GM19328 (cell line): Measurements from ENCODE around the gene CEP20.

Source experiments
- ATAC-seq: cut with Tn5 transposase; IDR thresholded peaks from one replicate; pipeline ENCODE4 v1.9.1; 2021; ENCODE audit warnings: mild to moderate bottlenecking, moderate library complexity; ENCODE audit not compliant: unreplicated experiment

Gene CEP20

DNA sequence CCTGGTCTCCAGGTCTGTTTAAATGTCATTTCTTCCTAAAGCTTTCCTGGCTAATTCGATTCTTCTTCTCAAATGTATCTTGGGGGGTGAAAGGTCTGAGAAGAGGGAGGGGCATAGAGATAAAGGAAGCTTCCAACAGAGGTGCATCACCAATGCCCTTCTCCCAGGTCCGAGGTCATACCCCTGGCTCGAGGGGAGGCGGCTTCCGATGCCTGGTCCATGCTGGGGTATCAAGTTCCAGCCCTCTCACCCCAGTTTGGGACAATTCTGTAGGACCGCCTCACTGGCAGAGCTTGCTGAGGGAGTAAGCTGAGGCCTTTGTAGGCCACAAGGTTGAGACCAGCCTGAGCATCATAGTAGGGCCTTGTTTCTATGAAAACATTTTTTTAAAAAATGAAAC, 10.3 kb upstream of the CEP20 start:
- ATAC-seq = no peak

DNA sequence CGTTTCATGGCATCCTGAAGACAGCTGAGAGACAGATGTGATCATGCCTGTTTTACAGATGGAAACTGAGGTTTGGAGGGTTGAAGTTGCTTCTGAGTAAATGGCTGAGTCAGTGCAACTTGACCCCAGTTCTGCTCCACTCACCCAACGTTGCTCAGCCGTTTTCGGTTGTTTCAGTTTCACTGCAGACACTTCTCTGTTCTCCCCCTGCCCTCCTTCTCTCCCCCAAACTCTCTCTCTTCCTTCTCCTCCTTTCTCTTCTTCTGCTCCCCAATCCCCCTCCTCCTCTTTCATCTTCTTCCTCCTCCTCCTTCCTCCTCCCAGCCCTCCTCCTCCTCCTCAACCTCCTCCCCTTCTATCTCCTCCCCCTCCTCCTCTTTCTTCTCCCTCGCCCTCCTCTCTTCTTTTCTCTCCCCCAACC, 9.4 kb upstream of the CEP20 start:
- ATAC-seq = no peak

DNA sequence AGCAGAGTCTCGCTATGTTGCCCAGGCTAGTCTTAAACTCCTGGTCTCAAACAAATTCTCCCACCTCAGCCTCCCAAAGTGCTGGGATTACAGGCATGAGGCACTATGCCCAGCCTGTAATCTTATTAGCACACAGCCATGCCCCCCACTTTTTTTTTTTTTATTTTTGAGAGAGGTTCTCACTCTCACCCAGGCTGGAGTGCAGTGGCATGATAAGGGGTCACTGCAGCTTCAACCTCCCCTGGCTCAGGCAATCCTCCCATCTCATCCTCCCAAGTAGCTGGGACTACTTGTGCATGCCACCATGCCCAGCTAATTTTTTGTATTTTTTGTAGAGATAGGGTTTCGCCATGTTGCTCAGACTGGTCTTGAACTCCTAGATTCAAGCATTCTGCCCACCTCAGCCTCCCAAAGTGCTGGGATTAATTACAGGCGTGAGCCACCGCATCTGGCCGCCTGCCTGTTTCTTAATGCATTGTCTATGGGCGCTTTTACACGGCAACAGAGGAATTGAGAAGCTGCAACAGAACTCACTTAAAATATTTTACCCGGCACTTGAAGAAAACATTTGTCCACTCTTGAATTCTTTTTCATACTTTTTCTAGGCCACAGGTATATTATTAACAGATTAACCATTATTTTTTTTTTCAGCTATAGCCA, 8.8 kb upstream of the CEP20 start:
- no peak for ATAC-seq

DNA sequence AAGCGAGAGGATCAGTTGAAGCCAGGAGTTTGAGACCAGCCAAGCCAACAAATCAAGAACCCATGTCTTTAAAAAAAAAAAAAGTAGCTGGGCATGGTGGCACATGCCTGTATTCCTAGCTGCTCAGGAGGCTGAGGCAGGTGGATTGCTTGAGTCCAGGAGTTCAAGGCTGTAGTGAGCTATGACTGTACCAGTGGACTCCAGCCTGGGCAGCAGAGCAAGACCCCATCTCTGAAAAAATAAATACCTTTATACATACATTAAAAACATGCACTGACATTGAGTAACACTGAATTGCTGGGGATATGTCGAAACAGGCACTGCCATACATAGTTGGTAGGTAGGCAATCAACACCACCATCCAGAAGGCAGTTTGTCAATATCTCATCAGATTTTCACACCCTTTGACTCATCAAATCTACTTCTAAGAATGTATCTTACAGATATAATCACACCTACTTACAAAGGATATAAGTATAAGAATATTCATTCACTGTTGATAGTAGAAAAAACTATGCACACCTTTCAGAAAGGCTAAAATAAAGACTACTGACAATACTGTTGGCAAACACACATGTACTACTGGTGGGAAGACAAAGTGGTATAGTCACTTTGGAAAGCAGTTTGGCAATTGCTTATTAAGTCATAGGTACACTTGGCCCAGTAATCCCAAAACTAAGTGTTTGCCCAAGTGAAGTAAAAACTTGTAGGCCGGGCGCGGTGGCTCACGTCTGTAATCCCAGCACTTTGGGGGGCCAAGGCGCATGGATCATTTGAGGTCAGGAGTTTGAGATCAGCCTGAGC, 6.4 kb upstream of the CEP20 start:
- no peak for ATAC-seq

DNA sequence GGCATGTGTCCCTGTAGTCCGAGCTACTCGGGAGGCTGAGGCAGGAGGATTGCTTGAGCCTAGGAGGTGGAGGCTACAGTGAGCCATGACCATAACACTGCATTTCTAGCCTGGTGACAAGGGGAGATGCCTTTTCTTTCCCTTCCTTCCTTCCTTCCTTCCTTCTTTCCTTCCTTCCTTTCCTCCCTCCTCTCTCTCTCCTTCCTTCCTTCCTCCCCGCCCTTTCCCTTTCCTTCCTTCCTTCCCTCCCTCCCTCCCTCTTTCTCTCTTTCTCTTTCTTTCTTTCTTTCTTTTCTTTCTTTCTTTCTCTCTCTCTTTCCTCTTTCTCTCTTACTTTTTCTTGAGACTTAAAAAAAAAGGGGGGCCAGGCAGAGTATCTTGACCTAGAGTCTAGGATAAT, 3.1 kb upstream of the CEP20 start:
- ATAC-seq = no peak

DNA sequence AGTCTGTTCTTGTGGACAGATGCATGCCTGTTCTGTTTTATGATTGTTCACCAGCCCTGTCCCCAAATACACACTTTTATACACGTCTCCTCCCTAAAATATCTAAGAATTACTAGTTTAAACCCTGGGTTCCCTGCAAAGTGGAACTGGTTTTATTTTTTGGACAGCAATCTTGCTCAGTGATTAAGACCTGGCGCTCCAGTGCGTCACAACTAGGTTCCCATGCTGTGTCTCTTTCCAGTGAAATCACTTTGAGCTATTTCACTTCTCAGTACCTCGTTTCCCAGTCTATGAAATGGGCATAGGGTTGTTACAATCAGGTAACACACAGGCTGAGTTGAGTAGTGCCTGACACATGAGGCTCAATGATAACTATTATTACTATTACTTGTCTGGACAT, 1.1 kb downstream of the CEP20 start:
- no peak for ATAC-seq

DNA sequence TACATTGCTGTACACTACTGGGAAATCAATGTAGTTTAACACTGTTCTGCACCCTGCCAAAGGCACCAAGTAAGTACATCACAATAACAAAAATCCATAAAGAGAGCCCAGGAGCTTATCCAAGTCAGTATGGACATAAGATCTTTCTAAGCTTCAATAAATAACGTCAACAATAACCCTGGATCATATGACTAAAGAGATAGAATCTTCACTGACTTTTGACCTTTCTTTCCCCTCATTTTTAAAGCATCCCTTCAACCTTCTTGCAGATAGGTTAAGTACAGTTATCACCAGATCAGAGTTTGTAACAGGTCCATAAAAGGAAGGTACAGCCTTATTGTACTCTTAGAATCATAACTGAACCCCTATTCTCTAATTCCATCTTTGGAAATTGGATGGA, 2.3 kb downstream of the CEP20 start:
- ATAC-seq = no peak

DNA sequence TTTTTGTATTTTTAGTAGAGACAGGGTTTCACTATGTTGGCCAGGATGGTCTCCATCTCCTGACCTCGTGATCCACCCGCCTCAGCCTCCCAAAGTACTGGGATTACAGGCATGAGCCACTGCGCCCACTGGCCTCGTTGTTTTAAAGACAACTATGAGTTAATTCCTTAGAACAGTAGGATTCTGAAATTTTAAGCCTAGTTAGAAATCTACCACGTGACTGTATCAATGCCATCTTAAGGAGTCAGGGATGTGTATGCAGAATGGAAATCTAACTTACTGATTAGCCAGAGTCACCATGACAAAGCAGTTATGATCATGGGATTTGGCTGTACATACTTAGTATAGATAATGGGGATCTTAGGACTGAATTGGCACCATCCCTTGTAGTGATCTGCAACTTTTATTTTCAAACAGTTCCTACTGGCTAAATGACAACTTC, 2.8 kb downstream of the CEP20 start:
- ATAC-seq = no peak

DNA sequence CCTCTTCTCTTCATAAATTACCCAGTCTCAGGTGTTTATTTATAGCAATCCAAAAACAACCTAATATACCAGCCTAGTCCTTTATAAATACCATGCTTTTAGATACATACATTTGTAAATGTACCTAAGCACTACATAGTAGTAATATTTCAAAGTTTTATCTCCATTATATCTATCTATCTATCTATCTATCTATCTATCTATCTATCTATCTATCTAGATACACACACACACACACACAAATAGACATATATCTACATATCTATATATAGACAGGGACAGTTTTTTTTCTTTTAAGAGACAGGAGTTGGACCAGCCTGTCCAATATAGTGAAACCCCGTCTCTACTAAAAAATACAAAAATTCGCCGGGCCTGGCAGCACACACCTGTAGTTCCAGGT, 5.8 kb downstream of the CEP20 start:
- ATAC-seq = no peak

DNA sequence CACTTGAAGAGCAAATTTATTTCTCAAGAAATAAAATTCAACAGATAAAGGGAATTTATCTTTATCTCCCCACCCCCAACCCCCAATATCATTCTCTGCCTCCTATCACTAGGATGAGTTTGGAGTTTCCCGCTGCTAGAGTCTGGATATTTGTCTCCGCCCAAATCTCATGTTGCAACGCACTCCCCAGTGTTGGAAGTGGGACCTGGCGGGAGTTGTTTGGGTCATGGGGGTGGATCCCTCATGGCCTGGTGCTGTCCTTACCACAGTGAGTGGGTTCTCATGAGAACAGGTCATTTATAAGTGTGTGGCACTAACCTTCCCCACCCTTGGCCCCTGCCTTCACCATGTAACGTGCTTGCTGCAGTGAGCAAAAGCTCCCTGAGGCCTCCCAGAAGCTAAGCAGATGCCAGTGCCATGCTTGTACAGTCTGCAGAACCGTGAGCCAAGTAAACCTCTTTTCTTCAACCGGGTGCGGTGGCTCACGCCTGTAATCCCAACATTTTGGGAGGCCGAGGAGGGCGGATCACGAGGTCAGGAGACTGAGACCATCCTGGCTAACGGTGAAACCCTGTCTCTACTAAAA, 6.5 kb downstream of the CEP20 start:
- ATAC-seq = no peak

DNA sequence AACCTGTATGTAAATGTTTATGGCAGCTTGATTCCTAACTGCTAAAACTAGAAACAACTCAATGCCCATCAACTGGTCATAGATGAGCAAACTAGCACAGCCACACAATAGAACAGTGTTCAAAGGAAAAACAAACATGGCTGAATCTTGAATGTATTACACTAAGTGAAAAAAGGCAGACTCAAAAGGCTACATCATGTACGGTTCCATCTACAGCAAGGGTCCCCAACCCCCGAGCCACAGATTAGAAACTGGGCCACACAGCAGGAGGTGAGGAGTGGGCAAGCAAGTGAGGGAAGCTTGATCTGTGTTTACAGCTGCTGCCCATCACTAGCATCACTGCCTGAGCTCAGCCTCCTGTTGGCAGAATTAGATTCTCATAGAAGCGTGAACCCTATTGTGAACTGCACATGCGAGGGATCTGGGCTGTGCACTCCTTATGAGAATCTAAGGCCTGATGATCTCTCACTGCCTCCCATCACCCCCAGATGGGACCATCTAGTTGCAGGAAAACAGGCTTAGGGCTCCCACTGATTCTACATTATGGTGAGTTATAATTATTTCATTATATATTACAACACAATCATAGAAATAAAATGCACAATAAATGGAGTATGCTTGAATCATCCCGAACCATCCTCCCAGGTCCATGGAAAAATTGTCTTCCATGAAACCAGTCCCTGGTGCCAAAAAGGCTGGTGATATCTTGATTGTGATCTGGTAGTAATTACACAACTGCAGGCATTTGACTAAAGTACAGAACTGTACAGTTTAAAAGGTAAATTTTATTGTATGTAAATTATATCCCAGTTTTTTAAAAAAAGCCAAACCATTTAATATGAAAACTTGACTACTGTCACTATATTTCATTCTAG, 7.7 kb downstream of the CEP20 start:
- no peak for ATAC-seq

DNA sequence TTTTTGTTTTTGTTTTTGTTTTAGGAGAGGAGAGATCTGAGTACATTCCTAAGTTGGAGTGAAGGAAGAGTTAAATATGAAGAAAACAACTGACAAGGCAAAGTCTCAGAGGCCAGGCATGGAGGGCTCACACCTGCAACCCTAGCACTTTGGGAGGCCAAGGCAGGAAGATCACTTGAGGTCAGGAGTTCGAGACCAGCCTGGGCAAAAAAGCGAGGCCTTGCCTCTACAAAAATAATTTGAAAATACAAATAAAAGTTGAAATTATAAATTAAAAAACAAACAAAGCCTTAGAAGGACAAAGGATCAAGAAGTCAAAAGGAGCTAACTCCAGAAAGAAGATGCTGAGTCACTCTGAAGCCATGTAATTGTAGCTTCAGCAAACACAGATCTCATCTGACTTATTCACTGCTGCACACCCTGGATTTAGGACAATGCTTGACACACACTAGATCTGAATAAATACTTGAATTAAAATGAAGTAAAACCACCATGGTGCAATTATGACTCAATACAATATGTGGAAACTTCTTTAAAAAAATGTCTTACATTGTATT, 9.1 kb downstream of the CEP20 start:
- no peak for ATAC-seq

DNA sequence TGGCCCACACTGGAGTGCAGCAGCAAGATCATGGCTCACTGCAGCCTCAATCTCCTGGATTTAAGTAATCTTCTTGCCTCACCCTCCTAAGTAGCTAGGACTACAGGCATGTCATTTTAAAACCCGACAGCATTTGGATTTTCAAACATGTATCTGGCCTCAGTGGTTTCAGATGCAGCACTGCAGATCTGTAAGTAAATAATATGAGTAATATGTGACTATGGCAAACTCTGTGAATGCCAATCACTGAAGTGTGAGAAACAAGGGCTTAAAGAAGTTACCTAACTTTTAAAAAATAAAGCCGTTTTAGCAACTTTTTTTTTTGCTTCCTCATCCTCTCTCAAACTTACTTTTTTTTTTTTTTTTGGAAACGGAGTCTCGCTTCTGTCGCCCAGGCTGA, 11.9 kb downstream of the CEP20 start:
- ATAC-seq = no peak

DNA sequence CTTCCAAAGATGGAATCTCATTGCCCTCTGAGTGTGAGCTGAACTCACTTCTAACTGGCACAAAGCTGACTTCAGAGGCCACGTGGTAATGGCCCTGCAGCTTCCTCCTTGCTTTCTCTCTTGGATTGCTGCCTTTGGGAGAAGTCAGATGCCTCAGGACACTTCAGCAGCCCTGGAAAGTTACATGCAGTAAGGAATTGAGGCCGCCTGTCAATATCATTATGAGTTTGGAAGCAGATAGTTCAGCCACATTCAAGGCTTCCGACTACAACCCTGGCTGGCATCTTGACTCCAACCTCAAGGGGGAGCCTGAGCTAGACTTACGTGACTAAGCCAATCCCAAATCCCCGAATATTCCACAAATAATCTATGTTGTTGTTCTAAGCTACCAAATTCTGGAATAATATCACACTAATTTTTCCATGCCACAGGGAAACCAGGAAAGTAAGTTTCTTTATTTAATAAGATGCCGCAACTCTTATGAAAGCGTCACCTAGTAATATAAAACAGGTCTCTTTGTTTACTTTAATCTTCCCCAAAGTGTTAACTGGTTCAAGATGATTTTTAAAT, 13.6 kb downstream of the CEP20 start:
- no peak for ATAC-seq

DNA sequence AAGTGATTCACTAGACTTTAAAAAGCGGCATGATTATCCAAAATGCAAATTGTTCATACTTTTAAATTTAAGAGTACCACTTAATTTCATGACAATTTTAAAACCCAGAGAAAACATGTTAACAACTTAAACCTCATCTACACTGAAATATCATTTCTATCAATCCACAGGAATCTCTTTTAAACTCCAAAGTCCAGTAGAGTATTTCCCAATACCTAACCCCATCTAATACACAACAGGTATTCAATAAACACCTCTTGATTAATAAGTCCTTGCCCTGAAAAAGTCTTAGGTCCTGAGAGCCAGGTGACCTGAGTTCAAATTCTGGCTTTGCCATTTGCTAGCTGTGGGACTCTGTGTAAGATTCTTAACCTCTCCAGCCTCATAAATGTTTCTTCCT, 14.7 kb downstream of the CEP20 start:
- no peak for ATAC-seq

DNA sequence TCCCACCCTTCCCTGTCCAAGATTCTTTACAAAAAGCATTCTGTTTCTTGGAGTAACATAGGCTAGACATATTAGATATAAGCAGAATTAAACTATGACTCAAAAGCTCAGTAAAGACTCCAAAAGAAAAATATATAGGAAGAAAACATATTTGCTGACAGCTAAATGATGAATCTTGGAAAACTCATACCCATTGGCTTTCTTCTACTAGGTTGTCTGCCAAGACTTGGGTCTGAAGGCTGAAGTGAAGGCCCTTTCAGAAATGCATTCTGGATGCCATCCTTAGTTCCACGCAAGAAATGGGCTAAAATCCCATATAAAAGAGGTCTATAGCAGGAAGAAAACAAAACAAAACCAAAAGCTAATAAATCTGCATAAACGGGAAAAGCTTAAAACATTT, 15.1 kb downstream of the CEP20 start:
- no peak for ATAC-seq

DNA sequence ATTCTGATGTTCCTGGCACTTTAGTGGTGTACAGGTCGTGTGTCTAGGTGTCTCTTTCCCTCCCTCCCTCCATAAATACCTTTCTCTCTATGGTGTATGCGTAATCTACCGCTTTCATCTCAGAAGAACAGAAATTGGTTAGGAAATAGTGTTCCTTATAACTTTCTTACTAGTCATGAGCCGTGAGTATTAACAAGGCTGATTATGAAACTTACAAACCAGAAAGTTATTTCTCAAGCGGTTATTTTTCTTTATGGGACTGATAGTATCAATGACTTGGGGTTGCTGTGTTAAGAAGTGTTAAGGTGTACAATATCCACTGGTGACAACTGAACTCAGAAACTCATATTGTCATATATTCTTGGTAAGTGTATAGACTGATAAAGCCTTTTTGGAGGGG, 18.4 kb downstream of the CEP20 start:
- ATAC-seq = no peak

DNA sequence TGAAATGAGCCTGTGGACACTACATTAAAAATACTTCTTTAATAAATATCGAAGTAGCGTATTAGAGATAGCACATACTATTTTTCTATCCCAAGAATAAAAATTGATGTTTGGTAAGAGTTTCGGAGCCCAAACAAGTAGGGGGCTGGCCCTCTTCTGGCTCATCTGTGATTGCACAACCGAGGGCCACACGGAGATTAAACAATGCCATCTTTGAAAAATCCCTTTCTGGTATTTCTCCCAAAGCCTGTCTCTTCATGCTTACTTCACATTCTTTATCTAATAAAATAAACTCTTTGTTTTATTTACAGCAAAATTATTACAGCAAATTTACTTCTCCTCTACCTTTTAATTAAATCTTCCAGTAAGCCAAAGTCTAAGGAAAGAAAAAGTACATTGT, 22.0 kb downstream of the CEP20 start:
- ATAC-seq = no peak

DNA sequence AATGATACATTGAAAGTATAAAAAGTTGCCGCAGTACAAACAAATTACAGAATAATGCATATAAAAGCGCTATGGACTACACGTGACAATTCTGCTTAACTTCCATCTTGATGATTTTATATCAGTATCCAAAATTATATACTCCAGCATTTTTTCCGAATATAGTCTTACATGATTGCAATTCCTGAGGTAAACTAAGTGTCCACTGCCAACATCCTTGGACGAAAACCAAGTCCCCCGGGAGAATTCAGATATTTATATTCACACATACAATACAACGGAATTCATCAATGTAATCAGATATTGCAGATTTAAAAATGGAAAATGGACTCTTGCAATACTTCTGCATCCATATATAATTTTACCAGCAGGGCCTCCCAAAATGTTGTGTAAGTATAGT, 22.7 kb downstream of the CEP20 start:
- ATAC-seq = no peak

DNA sequence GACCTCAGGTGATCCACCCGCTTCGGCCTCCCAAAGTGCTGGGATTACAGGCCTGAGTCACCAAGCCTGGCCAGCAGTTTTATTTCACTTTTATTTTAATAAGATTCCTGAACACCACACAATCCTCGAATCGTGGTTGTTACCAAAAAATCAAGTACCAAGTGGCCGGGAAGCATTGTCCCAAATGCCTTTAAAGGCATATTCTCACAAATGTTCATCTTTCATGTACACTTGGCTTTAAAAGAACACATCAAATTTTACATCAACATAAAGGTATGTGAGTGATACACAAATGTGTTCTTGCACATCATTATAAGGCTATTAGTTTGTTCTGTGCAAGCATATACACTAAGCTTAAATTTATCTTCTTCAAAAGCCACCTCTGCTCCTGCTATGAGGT, 23.5 kb downstream of the CEP20 start:
- no peak for ATAC-seq

DNA sequence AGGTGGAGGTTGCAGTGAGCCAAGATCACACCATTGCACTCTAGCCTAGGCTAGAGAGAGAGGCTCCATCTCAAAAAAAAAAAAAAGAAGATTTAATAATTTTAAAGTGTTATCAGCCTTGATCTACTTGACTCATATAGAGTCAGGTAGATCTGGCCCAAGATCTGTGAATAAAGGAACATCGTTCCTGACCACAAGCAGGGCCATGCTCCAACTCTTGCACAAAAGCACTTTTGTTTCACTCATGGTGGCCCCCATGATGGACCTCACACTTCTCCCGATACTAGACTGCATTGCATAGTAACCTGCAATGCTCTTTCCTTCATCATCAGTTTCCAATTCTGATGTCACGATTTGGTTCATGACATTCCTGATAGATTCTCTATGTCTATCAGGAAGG, 26.4 kb downstream of the CEP20 start:
- ATAC-seq = no peak
